Activated CD8-positive, alpha-beta T cell treated with anti-CD3 and anti-CD28 coated beads for 36 hours (primary cell): ENCODE results near the gene INTS3. TPM values are rescaled to one million over a fixed set of nuclear protein-coding genes. Genes with fewer than 3 reads are reported as not detected.

Experiments
- ATAC-seq: fragments of 200-7000 bp; cut with Tn5 transposase; one replicate; pipeline ENCODE4 v1.10.0; 2021; ENCODE audit warnings: mild to moderate bottlenecking, moderate library complexity
- CTCF ChIA-PET: fragments of 350-600 bp; sonication (Branson Sonifier 250); formaldehyde crosslinking; loops from one replicate; lab custom pipeline; 2021; ENCODE audit warnings: antibody characterized with exemption; lab: Charles Lee
- POLR2A ChIA-PET: fragments of 350-600 bp; sonication (Branson Sonifier 250); formaldehyde crosslinking; loops from one replicate; lab custom pipeline; 2021; ENCODE audit warnings: antibody characterized with exemption; lab: Charles Lee
- DNase-seq: peaks from one replicate; pipeline ENCODE4 v3.0.0-alpha.2; 2020
- H3K27ac Mint-ChIP-seq: one replicate; pipeline ENCODE4 v1.8.0; 2021; ENCODE audit warnings: mild to moderate bottlenecking, mixed read lengths
- H3K27me3 Mint-ChIP-seq: one replicate; pipeline ENCODE4 v1.8.0; 2021; ENCODE audit warnings: mixed read lengths
- H3K36me3 Mint-ChIP-seq: one replicate; pipeline ENCODE4 v1.8.0; 2021; ENCODE audit warnings: low read depth, mixed read lengths
- H3K4me1 Mint-ChIP-seq: one replicate; pipeline ENCODE4 v1.8.0; 2021; ENCODE audit warnings: low read depth, mixed read lengths
- H3K4me3 Mint-ChIP-seq: one replicate; pipeline ENCODE4 v1.8.0; 2021; ENCODE audit warnings: mild to moderate bottlenecking, moderate library complexity, mixed read lengths
- H3K9me3 Mint-ChIP-seq: one replicate; pipeline ENCODE4 v1.8.0; 2021; ENCODE audit warnings: mixed read lengths
- intact Hi-C: fragments of 100-400 bp; cut with micrococcal nuclease; formaldehyde crosslinking; loops from one replicate; pipeline ENCODE4 v1.10.0; 2022
- total RNA-seq, 2 experiments: library from RNA; stranded (reverse); gene quantifications; one replicate each; pipeline ENCODE4 v1.2.3, GENCODE V29; 2021
- TF ChIP-seq, protein P1 (sequence below): fragments of 200-600 bp; IDR thresholded peaks from one replicate; pipeline ENCODE4 v1.8.0; 2022; ENCODE audit warnings: antibody characterized with exemption, mild to moderate bottlenecking

The INTS3 gene
- total RNA-seq, 2 experiments from 2014 or later: 45.0 to 45.5 TPM

DNA sequence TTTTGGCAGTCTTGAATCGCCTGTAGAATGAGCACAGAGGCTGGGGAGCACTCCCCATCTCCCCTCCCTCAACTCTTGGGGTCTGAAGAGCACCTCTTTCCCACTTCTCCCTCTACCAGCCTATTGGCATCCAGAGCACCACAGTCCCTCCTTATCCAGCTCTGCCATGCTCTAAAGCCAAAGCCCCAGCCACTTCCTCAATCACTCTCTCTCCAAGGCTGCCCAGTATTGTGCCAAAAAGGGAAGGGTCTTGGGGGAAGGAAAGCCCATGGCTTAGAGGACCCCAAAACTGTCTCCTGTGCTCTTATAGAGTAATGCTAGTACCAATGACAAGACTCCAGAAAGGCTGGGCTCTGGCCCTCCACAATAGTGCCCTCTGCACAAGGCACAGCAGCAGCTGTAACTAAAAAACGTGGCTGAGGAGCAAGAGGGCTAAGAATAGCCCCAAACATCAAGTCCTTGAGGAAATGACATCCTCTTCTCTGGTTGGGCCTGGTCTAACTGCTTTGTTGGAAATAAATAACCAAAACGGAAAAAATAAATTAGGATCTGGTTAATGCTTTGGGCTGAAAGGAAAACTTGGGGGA, 75.7 kb downstream of the INTS3 start:
- Mint-ChIP-seq H3K4me1 (peaks cover 38% of the 10 kb centered on the region), H3K4me3 (no peak overlapping the region), H3K27ac (peak overlapping the region; percentile 50), H3K27me3 (no peaks in the 10 kb centered on the region), H3K36me3 (peaks cover 5% of the 10 kb centered on the region), H3K9me3 (no peaks in the 10 kb centered on the region)
- TF ChIP-seq, protein P1, sequence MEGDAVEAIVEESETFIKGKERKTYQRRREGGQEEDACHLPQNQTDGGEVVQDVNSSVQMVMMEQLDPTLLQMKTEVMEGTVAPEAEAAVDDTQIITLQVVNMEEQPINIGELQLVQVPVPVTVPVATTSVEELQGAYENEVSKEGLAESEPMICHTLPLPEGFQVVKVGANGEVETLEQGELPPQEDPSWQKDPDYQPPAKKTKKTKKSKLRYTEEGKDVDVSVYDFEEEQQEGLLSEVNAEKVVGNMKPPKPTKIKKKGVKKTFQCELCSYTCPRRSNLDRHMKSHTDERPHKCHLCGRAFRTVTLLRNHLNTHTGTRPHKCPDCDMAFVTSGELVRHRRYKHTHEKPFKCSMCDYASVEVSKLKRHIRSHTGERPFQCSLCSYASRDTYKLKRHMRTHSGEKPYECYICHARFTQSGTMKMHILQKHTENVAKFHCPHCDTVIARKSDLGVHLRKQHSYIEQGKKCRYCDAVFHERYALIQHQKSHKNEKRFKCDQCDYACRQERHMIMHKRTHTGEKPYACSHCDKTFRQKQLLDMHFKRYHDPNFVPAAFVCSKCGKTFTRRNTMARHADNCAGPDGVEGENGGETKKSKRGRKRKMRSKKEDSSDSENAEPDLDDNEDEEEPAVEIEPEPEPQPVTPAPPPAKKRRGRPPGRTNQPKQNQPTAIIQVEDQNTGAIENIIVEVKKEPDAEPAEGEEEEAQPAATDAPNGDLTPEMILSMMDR: no peak
- ATAC-seq (no peak), DNase-seq (no peak)
- intact Hi-C loops: no loop called here
- ChIA-PET POLR2A (interaction anchor here (0.9 to 6.0 kb wide), 4 partner anchors 50 to 189 kb away, joined by 3 to 35 read pairs (median 14); partner anchors contain the start of genes CREB3L4 and RPS27), CTCF (interaction anchor here (1.4 to 3.8 kb wide), 2 partner anchors 107 to 184 kb away, joined by 4 to 30 read pairs; partner anchors contain the start of gene RAB13)

DNA sequence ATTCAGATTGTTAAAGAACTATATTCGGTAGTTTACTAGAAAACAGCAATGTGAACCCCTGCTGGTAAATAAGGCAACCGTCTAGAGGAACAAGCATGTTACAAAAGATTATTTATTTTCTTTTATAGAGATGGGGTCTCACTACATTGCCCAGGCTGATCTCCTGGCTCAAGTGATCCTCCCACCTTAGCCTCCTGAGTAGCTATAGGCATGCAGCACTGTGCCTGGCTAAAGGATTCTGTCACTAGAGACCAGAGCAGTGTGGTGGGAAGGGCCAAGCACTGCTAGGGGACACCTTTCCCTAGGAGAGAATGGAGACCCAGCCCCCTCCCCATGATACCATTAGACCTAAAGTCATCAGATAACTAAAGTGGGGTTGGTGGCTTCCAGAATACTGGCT, 76.3 kb downstream of the INTS3 start:
- DNase-seq: no peak
- POLR2A ChIA-PET: interaction anchor here (0.7 to 6.0 kb wide), 6 partner anchors 49 to 188 kb away, joined by 3 to 35 read pairs (median 14); partner anchors contain the start of genes CREB3L4, DENND4B, GATAD2B and RPS27
- Mint-ChIP-seq H3K4me3 (no peak overlapping the region), H3K9me3 (no peaks in the 10 kb centered on the region), H3K27me3 (no peaks in the 10 kb centered on the region), H3K27ac (peak overlapping the region; percentile 86), H3K4me1 (peaks cover 38% of the 10 kb centered on the region), H3K36me3 (peaks cover 5% of the 10 kb centered on the region)
- TF ChIP-seq, protein P1: no peak
- CTCF ChIA-PET: interaction anchor here (0.9 to 3.8 kb wide), 4 partner anchors 29 to 183 kb away, joined by 3 to 30 read pairs (median 4); partner anchors contain the start of genes RAB13 and SLC27A3
- ATAC-seq: no peak
- intact Hi-C loops: no loop called here

DNA sequence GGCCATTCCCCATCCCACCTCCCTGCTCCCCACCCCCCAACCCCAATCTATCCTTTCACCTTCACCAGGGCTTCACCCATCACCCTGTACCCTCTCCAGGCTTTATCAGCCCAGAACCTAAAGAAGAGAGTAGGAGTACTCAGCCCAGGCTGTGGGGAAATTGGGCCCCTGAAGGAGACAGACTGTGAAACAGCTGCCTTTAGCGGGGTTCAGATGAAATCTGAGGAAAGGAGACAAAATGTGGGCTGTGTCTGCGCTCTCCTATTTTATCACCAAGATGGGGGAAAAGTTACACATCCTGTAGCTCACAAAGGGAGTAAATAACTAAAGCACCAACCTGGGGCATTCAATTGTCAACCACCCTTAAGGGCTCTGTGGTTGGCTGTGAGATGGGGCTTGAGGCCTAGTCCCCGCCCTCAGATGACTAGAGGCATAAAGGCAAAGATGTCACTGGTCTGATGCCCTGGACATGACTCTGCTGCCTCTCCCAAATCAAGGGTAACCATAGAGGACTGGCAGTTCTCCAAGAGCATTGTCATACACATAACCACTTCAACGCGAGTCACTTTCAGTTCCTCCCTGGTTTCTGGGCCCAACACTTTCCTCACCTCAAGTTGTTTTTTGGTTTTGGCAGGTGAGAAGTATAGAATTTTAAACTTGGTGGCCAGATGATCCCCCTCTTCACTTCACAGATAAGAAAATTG, 77.3 kb downstream of the INTS3 start:
- ChIA-PET POLR2A (interaction anchor here (1.0 to 6.0 kb wide), 11 partner anchors 13 to 187 kb away, joined by 3 to 35 read pairs (median 4); partner anchors contain the start of genes CREB3L4, DENND4B, GATAD2B and RPS27), CTCF (interaction anchor here (0.8 to 3.9 kb wide), 7 partner anchors 8 to 182 kb away, joined by 3 to 30 read pairs (median 4); partner anchors contain the start of genes DENND4B, RAB13 and SLC27A3)
- intact Hi-C loops: loop anchor here (5.0 kb wide), 1 partner anchor 117 kb away; the partner anchor contains the start of gene GATAD2B
- H3K9me3 Mint-ChIP-seq: no peaks in the 10 kb centered on the region
- H3K36me3 Mint-ChIP-seq: peaks cover 15% of the 10 kb centered on the region
- H3K27ac Mint-ChIP-seq: peak overlapping the region; percentile 90
- H3K27me3 Mint-ChIP-seq: no peaks in the 10 kb centered on the region
- H3K4me1 Mint-ChIP-seq: peaks cover 38% of the 10 kb centered on the region
- peak; percentile 91 for DNase-seq
- H3K4me3 Mint-ChIP-seq: peak overlapping the region; percentile 41
- TF ChIP-seq, protein P1: no peak
- peak; percentile 98 for ATAC-seq

DNA sequence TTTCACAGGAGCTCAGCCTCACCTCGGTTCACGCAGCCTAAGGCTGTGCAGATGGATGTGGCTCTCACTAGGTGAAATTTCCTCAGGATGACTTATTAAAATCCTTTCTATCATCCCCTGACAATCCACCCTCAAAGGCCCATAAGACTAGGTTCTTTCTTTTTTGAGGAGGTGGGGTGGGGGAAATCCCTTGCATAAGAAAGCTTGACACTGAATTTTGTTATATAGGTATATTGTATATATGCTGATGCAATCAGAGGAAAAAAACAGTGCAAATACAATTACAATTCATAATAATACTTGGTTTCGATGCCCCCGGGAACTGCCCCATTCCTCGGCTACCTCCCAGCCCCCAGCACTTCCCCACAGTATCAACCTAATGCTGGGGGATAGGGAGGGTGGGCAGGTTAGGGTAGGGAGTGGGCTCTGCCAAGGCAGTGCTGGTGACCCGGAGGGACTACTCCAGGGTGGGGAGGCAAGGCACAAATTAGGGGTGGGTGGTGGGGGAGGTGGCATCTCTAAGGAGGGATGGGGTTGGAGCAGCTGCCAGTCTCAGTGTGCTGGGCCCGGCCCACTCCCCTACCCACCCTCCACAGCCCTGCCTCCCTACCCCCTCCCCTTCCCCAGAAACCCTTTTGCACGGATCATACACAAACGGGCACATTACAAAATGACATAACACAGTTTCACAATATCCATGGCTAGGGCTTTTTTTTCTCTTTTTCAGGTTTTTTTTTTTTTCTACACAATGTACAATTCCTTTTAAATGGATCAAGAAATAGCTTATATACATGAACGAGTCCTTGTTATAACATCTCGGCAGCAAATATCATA, 78.3 kb downstream of the INTS3 start:
- peak overlapping the region; percentile 90 for H3K27ac Mint-ChIP-seq
- peaks cover 15% of the 10 kb centered on the region for H3K36me3 Mint-ChIP-seq
- ATAC-seq (peak; percentile 45), DNase-seq (peak; percentile 41)
- H3K27me3 Mint-ChIP-seq: no peaks in the 10 kb centered on the region
- H3K4me3 Mint-ChIP-seq: peak overlapping the region; percentile 41
- TF ChIP-seq, protein P1: no peak
- intact Hi-C loops: loop anchor here (5.0 kb wide), 1 partner anchor 116 kb away; the partner anchor contains the start of gene GATAD2B
- ChIA-PET POLR2A (interaction anchor here (0.6 to 6.0 kb wide), 13 partner anchors 11 to 363 kb away, joined by 3 to 35 read pairs (median 4); partner anchors contain the start of genes CREB3L4, GATAD2B and RPS27), CTCF (interaction anchor here (1.1 to 3.9 kb wide), 4 partner anchors 9 to 181 kb away, joined by 3 to 30 read pairs (median 10); partner anchors contain the start of gene RAB13)
- H3K4me1 Mint-ChIP-seq: peaks cover 36% of the 10 kb centered on the region
- H3K9me3 Mint-ChIP-seq: no peaks in the 10 kb centered on the region
